ENCODE measurements around the gene ERLIN1. TPM values are rescaled to one million over a fixed set of nuclear protein-coding genes. Genes with fewer than 3 reads are reported as not detected.

Gene ERLIN1
- total RNA-seq, 1 donor from 2014 or later, result 15.0 TPM

Other genes starting within 250 kb of the ERLIN1 start
- 12.8 and 16.1 TPM in 2 replicates for gene DNMBP, start 176.1 kb downstream of the ERLIN1 start, total RNA-seq
- gene CPN1, start 104.2 kb downstream of the ERLIN1 start, total RNA-seq, result not detected in 2 replicates
- 21.3 and 22.3 TPM in 2 replicates for gene CHUK, start 43.6 kb upstream of the ERLIN1 start, total RNA-seq
- gene CWF19L1, start 81.6 kb upstream of the ERLIN1 start, total RNA-seq, result 14.2 and 18.6 TPM in 2 replicates
- gene BLOC1S2, start 100.7 kb upstream of the ERLIN1 start, total RNA-seq, result 70.5 TPM in 2 replicates
- 0.13 TPM in 1 of 2 replicates, not detected in the other for gene PKD2L1, start 144.2 kb upstream of the ERLIN1 start, total RNA-seq
- gene SCD, start 161.2 kb upstream of the ERLIN1 start, total RNA-seq, result 502 and 937 TPM in 2 replicates

Data from myocyte (in vitro differentiated cells).